Progenitor cell of endocrine pancreas (in vitro differentiated cells): ENCODE results near the gene TMEM231. TPM values are rescaled to one million over a fixed set of nuclear protein-coding genes. Genes with fewer than 3 reads are reported as not detected.

Experiments used
- DNase-seq: peaks from one replicate; pipeline ENCODE4 v3.0.0; 2021; ENCODE audit warnings: low spot score; ENCODE audit not compliant: unreplicated experiment
- H3K27ac Mint-ChIP-seq: 2 replicates; pipeline ENCODE4 v1.8.0; 2021; ENCODE audit warnings: mild to moderate bottlenecking, moderate library complexity, mixed read lengths
- H3K27me3 Mint-ChIP-seq: 2 replicates; pipeline ENCODE4 v1.8.0; 2021; ENCODE audit warnings: mixed read lengths
- H3K36me3 Mint-ChIP-seq: 2 replicates; pipeline ENCODE4 v1.8.0; 2022; ENCODE audit warnings: mixed read lengths; ENCODE audit not compliant: insufficient read depth
- H3K4me1 Mint-ChIP-seq: 2 replicates; pipeline ENCODE4 v1.8.0; 2021; ENCODE audit warnings: low read depth, mixed read lengths
- H3K4me3 Mint-ChIP-seq: 2 replicates; pipeline ENCODE4 v1.8.0; 2021; ENCODE audit warnings: low read depth, mild to moderate bottlenecking, moderate library complexity, mixed read lengths
- H3K9me3 Mint-ChIP-seq: 2 replicates; pipeline ENCODE4 v1.8.0; 2021; ENCODE audit warnings: low read depth, mixed read lengths
- CTCF ChIP-seq: fragments of 200-600 bp; sonication (generic); IDR thresholded peaks from one replicate; pipeline ENCODE4 v1.5.0; 2021; ENCODE audit warnings: antibody characterized with exemption, mild to moderate bottlenecking; ENCODE audit not compliant: unreplicated experiment
- total RNA-seq: library from RNA; stranded (reverse); gene quantifications from 2 replicates; pipeline ENCODE4 v1.2.1, GENCODE V29; 2021

The TMEM231 gene
- total RNA-seq, 1 donor from 2014 or later = 10.8 TPM

GRCh38 chr16:75579281-75579834, 23.3 kb upstream of the TMEM231 start:
- peaks cover 2% of the 10 kb centered on the region for H3K4me1 Mint-ChIP-seq
- H3K36me3 Mint-ChIP-seq = peaks cover 18% of the 10 kb centered on the region
- TF ChIP-seq CTCF = no peak
- DNase-seq = no peak
- no peak overlapping the region for H3K4me3 Mint-ChIP-seq
- no peaks in the 10 kb centered on the region for H3K27me3 Mint-ChIP-seq
- H3K9me3 Mint-ChIP-seq = no peaks in the 10 kb centered on the region
- H3K27ac Mint-ChIP-seq = no peak overlapping the region

DNA sequence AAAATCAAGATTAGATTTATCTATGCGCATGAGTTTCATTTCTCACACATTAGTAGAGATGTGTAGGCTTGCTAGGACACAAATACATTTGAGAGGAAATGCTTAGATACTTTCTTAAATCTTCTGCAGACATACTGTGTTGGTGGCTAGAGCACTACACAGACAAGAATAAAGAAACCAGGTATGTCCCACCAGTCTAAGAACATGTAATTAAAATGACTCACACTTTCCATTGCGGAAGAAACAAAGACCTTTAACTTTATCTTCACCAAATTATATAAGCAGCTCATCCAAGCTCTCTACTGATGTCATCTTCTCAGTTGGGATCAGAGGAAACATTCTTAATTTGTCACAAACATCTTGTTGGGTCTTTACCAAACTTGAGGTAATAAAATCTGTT, 22.7 kb upstream of the TMEM231 start:
- peaks cover 19% of the 10 kb centered on the region for H3K36me3 Mint-ChIP-seq
- no peak for TF ChIP-seq CTCF
- no peak overlapping the region for H3K27ac Mint-ChIP-seq
- no peaks in the 10 kb centered on the region for H3K9me3 Mint-ChIP-seq
- no peaks in the 10 kb centered on the region for H3K27me3 Mint-ChIP-seq
- no peak overlapping the region for H3K4me3 Mint-ChIP-seq
- H3K4me1 Mint-ChIP-seq = peaks cover 2% of the 10 kb centered on the region
- no peak for DNase-seq

DNA sequence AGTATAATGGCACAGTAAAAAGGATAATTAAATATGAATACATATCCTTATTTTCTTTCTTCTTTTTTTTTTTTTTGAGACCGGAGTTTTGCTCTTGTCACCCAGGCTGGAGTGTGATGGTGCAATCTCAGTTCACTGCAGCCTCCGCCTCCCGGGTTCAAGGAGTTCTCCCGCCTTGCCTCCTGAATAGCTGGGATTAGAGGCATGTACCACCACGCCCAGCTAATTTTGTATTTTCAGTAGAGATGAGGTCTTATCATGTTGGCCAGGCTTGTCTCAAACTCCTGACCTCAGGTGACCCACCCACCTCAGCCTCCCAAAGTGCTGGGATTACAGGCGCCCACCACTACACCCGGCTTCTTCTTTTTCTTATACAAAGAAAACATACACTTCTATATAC, 22.2 kb upstream of the TMEM231 start:
- no peak for TF ChIP-seq CTCF
- Mint-ChIP-seq H3K27me3 (no peaks in the 10 kb centered on the region), H3K27ac (no peak overlapping the region), H3K36me3 (peaks cover 22% of the 10 kb centered on the region), H3K9me3 (no peaks in the 10 kb centered on the region), H3K4me3 (no peak overlapping the region), H3K4me1 (peaks cover 2% of the 10 kb centered on the region)
- no peak for DNase-seq

DNA sequence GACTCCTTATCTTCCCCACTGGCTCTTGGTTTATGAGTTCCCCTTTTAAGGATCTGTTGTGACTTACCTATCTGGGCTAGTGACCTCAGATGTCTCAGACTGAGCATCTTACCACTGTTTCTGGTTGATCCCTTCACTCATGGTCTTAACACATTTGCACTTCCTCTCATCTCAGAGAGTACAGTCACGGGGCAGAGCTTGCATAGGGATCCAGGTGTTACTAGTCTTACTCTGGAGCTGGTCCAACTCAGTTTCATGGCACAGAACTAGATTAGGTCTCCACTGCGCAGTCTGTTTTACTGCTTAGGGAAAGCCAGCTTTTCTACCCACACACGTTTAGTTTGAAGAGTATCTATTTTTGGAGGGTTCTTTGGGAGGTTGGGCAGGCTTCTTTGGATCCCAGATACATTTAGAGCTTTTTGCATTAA, 20.3 kb upstream of the TMEM231 start:
- H3K9me3 Mint-ChIP-seq = no peaks in the 10 kb centered on the region
- peaks cover 24% of the 10 kb centered on the region for H3K36me3 Mint-ChIP-seq
- TF ChIP-seq CTCF = no peak
- H3K27me3 Mint-ChIP-seq = no peaks in the 10 kb centered on the region
- H3K4me1 Mint-ChIP-seq = peaks cover 2% of the 10 kb centered on the region
- no peak overlapping the region for H3K27ac Mint-ChIP-seq
- DNase-seq = no peak
- no peak overlapping the region for H3K4me3 Mint-ChIP-seq

GRCh38 chr16:75575958-75576357, 19.9 kb upstream of the TMEM231 start:
- TF ChIP-seq CTCF = no peak
- H3K27ac Mint-ChIP-seq = no peak overlapping the region
- peaks cover 27% of the 10 kb centered on the region for H3K36me3 Mint-ChIP-seq

More at GRCh38 chr16:75575958-75576357, 19.9 kb upstream of the TMEM231 start:
- no peak for DNase-seq
- no peak overlapping the region for H3K4me3 Mint-ChIP-seq
- H3K9me3 Mint-ChIP-seq = no peaks in the 10 kb centered on the region
- peaks cover 2% of the 10 kb centered on the region for H3K4me1 Mint-ChIP-seq
- no peaks in the 10 kb centered on the region for H3K27me3 Mint-ChIP-seq
